ENCODE measurements around the gene WDR62. TPM values are rescaled to one million over a fixed set of nuclear protein-coding genes. Genes with fewer than 3 reads are reported as not detected.

WDR62 gene
- total RNA-seq: 6.4 TPM

GRCh38 chr19:36054733-36055686 lies at the start of gene WDR62:
TSS of gene WDR62 (plus strand) at chr19:36054897. CDS start at chr19:36054972, 75 bp downstream.

DNA sequence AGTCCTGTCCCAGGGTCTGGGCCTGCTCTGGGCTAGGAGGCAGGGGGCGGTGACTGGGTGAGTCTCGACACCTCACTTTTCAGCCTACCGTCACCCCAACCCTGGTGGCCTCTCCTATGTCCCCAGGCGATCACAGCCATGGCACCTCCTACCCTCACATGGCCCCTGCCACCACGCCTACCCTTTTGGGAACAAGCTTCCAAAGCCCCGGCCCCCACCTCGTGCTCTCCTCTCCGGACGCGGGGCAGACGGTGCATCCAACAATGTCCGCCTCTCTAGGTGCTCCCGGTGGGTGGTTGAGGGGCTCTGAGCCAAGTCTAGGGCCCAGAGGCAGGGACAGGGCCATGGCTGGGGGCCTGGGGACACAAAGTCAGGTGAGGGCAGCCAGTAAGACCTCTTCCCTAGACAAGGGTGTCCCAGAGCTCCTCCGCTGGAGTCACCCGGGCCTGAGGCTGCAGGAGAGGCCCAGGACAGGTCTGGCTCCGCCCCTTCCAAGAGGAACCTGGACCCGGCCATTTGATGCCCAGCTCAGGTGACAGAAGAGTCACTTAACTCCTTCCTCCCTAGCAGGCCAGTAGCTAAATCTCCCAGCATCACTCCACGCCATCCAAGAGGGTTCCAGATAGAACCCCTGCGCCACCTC lies 46.2 kb upstream of the WDR62 start, which contains the start of gene SYNE4:
Gene SYNE4, minus strand, starts transcription at position 478 of the 643 bp plus-strand sequence. Its CDS starts 132 bp downstream, at position 346.

DNA sequence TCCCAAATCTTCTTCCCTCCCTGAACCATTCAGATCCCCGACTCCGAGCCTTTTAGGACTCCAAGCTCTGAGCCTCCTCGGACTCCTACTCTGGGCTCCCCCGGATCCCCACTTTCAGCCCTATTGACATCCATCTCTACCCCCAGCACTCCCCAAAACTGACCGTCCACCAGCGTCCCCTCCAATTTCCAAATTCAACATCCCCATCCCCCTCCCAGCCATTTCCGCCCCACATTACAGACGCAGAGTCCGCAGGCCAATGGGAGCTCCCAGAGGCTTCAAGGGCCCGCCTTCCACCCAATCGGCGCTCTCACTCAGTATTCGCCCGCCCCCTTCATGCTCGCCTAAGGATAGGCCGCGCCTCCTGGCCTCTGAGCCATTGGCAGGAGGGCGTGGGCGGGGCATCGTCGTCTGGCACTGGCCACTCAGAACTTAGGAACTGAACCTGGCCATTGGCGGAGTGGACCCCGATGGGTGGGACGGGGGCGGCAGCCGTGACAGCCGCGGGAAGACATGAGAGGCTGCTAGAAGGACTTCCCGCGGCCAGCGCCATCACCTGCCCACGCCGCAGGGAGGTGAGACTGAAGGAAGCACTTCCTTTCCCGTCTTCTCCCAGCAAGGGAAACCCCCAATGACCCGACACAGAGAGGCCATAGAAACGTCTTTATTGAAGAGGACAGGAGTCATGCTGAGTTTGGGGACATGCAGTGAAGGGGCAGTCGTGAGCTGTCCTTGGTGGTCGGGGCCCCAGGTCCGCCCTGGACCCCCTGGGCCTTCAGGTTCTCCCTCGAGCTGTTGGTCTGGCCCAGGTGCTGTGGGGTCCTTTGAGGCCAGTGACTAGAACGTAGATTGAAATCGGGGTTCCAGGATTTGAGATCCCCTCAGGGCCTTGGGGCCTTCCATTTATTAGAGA lies 40.4 kb upstream of the WDR62 start, which contains the start of gene ALKBH6:
Gene ALKBH6, minus strand, starts transcription at position 202 of the 913 bp plus-strand sequence. CDS start 816 bp downstream, outside the sequence.

DNA sequence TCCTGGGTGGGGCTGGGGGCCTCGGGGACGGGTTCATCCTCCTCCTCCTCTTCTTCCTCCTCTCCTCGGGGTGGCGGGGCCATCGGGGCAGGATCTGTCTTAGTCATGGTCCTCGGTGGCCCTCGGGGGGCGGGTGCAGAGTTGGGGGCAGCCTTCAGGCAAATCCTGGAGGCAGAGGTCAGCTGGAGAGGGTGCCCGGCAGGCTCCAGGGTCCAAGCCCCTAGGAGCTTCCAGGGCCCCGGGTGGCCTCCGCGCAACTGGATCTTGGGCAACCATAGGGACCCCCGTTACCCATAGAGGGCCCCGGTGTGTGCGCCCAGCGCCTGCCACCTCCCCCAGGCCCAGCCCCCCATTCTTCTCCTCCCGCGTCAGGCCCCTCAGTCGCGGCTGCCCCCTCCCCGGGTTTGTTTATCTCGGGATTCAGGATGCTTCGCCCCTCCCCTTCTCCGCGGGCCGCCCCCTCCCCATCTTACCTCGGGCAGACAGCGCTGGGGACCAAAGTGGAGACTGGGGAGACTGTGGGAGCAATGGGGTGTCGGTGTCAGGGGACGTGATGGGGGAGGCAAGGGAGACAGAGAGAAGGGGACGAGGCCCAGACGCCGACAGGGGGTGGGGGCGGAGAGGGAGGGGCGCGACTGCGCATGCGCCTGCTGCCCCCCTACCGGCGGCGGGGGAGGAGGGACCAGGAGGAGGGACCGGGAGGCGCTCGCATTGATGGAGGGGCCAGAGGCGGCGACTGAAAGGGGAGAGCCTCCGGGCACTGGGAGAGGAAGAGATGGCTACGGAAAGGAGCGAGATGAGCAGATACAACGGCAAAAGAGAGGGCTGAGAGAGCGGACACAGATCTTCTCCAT lies 22.2 kb upstream of the WDR62 start, which contains the start of gene CLIP3:
Gene CLIP3, minus strand, starts transcription at position 623 of the 854 bp plus-strand sequence. Its CDS starts 516 bp downstream, at position 107.

DNA sequence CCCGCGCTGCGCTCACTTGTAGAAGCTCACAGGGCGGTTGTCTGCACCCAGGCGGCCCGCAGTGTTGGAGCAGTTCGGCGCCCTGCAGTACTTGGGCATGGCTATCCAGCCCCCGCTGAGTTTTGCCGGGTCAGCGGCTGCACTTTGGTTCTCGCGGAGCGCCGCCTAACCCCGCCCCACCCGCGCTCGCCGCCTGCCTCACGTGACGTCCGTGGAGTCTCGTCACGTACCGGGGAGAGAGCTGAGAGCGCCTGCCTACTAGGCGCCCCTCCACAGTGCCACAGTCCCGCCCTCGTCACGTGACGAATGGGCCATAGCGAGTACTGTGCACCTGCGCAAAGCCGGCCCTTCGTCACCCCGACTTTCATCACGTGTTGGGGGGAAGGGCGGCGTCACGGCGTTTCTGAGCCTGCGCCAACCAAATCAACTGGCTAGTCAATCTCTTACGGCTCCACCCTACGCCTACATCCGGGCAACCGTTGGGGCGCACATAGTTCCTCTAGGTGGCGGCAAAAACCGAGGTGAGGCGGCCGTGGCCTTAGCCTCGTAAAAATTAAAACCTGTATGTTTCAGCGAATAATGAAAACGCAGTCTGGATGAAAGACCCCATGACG lies 471 bp upstream of the WDR62 start, which contains the start of gene THAP8:
Gene THAP8, minus strand, starts transcription at position 167 of the 614 bp plus-strand sequence. Its CDS starts 68 bp downstream, at position 99.

GRCh38 chr19:36110487-36111199 lies 55.9 kb downstream of the WDR62 start, which contains the start of gene OVOL3:
TSS of gene OVOL3 (plus strand) at chr19:36111143. CDS start at chr19:36111203, 60 bp downstream.

GRCh38 chr19:36114721-36115452 lies 60.2 kb downstream of the WDR62 start, which contains the start of gene POLR2I:
TSS of gene POLR2I (minus strand) at chr19:36114875. CDS start at chr19:36114856, 19 bp downstream.

GRCh38 chr19:36115453-36116343 lies 61.0 kb downstream of the WDR62 start, which contains the start of gene TBCB:
TSS of gene TBCB (plus strand) at chr19:36115468. CDS start at chr19:36115561, 93 bp downstream.

DNA sequence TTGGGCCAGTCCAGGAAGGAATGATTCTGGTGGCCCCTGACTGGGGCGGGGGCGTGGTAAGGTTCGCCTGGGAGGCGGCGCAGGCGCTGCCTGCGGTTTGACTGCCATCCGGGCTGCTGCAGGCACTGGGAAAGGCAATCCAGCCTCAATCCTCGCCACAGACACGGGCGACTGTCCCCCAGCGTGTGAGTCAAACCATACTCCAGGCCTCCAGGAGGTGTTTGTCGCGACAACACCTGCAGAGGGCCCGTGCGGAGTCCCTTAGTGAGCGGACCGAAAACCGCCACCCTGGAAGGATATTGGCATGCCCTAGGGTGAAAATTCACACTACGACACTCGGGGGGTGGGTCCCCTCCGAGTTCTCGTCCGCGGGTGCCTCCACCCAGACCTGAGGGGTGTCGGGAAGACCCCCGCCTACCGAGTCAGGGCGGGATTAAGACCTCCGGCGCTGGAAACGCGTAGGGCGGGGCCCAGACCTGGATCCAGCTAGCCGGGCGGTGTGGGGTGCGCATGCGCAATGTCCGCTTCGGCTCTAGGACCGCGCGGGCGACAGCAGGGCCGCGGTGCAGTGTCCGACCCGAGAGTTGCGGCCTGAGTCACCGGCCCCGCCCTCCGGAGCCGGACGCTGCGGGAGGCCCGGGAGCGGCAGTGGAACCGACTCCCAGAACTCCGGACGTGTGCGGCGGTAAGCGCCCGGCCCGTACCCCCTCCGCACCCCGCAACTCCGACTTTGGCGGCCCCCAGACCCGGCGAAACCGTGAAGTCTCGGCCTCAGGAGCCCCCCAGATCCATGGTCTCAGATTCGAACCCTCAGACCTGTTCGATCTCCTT lies 85.0 kb downstream of the WDR62 start, which contains the start of gene CAPNS1:
Gene CAPNS1, plus strand, starts transcription at position 594 of the 831 bp plus-strand sequence. CDS start 946 bp downstream, outside the sequence.

DNA sequence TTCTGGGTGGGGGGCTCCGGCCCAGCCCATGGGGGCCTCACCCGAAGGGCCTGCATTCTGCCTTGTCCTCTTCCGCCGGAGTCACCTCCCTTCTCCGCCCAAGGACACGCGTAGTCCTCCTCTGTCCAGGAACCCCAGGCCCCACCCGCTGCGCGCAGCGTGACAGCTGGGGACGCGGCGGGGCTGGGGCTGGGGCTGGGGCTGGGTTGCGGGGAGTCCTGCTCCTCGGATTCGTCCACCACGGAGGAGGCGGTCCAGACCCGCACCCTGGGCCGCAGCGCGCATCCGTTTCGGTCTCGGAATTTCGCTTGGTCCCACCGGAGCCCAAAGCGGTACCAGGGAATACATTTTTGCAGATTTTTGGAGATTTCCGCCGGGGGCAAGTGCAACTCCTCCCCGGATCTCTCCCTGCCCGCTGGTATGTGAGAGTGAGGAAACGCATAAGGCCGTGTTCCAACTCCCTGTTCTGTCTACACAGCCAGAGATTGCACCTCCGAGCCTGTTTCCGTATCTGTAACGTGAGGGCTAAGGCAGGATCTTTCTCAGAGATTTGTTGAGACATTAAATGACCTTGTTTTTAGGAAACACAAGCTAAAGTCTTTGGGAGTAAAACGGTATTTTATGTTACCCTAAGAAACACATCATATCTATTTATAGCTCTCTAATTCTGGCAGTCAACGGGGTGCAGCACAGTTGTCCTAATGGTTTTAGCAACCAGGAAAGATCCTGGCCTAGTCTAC lies 97.8 kb downstream of the WDR62 start, which contains the start of gene COX7A1:
Gene COX7A1, minus strand, starts transcription at position 96 of the 740 bp plus-strand sequence. Its CDS starts 40 bp downstream, at position 56.

Other genes with a start within 250 kb of the WDR62 start
- 0.27 TPM for gene PRODH2, start 242.1 kb upstream of the WDR62 start, total RNA-seq
- gene NPHS1, start 202.4 kb upstream of the WDR62 start, total RNA-seq: 2.7 TPM
- gene KIRREL2, start 198.0 kb upstream of the WDR62 start, total RNA-seq: 11.2 TPM
- gene APLP1, start 186.3 kb upstream of the WDR62 start, total RNA-seq: 106 TPM
- 6.8 TPM for gene NFKBID, start 154.4 kb upstream of the WDR62 start, total RNA-seq
- not detected for gene HCST, start 152.4 kb upstream of the WDR62 start, total RNA-seq
- gene TYROBP, start 146.6 kb upstream of the WDR62 start, total RNA-seq: 10.4 TPM
- gene LRFN3, start 118.5 kb upstream of the WDR62 start, total RNA-seq: 5.4 TPM
- gene SDHAF1, start 59.7 kb upstream of the WDR62 start, total RNA-seq: 32.9 TPM
- not detected for gene SYNE4, start 46.1 kb upstream of the WDR62 start, total RNA-seq
- 9.4 TPM for gene ALKBH6, start 40.7 kb upstream of the WDR62 start, total RNA-seq
- 34.6 TPM for gene CLIP3, start 22.0 kb upstream of the WDR62 start, total RNA-seq
- 7.6 TPM for gene THAP8, start 612 bp upstream of the WDR62 start, total RNA-seq
- gene OVOL3, start 56.2 kb downstream of the WDR62 start, total RNA-seq: not detected
- gene POLR2I, start 60.0 kb downstream of the WDR62 start, total RNA-seq: 28.0 TPM
- 134 TPM for gene TBCB, start 60.6 kb downstream of the WDR62 start, total RNA-seq
- gene CAPNS1, start 85.2 kb downstream of the WDR62 start, total RNA-seq: 123 TPM
- 3.6 TPM for gene COX7A1, start 97.5 kb downstream of the WDR62 start, total RNA-seq
- gene ZNF565, start 159.8 kb downstream of the WDR62 start, total RNA-seq: 11.3 TPM
- gene ZNF146, start 160.2 kb downstream of the WDR62 start, total RNA-seq: 163 TPM